IMR-90 (cell line): ENCODE results near the gene ALLC. TPM values are rescaled to one million over a fixed set of nuclear protein-coding genes. Genes with fewer than 3 reads are reported as not detected.

Source experiments
- ATAC-seq: fragments of 200-7000 bp; cut with Tn5 transposase; 2 replicates; pipeline ENCODE4 v1.9.1; 2020; ENCODE audit warnings: low read depth, mild to moderate bottlenecking, moderate library complexity
- BruUV-seq: library from RNA; stranded (reverse); fragments of 400-500 nt; replicated peaks from 2 replicates; lab custom pipeline; 2021; lab: Mats Ljungman, UMichigan
- CTCF ChIA-PET: fragments of 300-600 bp; formaldehyde crosslinking; extraction: SDS; loops from one replicate; lab custom pipeline; 2021; ENCODE audit warnings: antibody characterized with exemption; lab: Yijun Ruan, JAX
- POLR2A ChIA-PET: fragments of 300-600 bp; sonication (Branson Sonifier 250); formaldehyde crosslinking; loops from one replicate; lab custom pipeline; 2022; ENCODE audit warnings: antibody characterized with exemption; ENCODE audit not compliant: unreplicated experiment; lab: Charles Lee
- DNase-seq: peaks from one replicate; pipeline ENCODE4 v3.0.0; 2013
- H2AFZ ChIP-seq: replicated peaks from 2 replicates; pipeline ENCODE3; 2013; ENCODE audit warnings: low read length, mild to moderate bottlenecking; ENCODE audit not compliant: poor library complexity
- H2AK5ac ChIP-seq: 2 replicates; pipeline ENCODE4 v1.6.1; 2013; ENCODE audit warnings: low read depth, low read length, inconsistent platforms
- H2AK9ac ChIP-seq: replicated peaks from 2 replicates; pipeline ENCODE3; 2013; ENCODE audit warnings: mild to moderate bottlenecking, low read depth, low read length, moderate library complexity; ENCODE audit not compliant: poor library complexity
- H2BK120ac ChIP-seq: 2 replicates; pipeline ENCODE4 v1.6.1; 2013; ENCODE audit warnings: low read depth, low read length, inconsistent platforms
- H2BK15ac ChIP-seq: 3 replicates; pipeline ENCODE4 v1.6.1; 2013; ENCODE audit warnings: low read depth, low read length, inconsistent platforms
- H2BK20ac ChIP-seq: 2 replicates; pipeline ENCODE4 v1.6.1; 2013; ENCODE audit warnings: low read depth, mild to moderate bottlenecking, inconsistent platforms, low read length, moderate library complexity
- H2BK5ac ChIP-seq: 2 replicates; pipeline ENCODE4 v1.6.1; 2013; ENCODE audit warnings: mild to moderate bottlenecking, low read depth, low read length, inconsistent platforms; ENCODE audit not compliant: poor library complexity, severe bottlenecking
- H3K14ac ChIP-seq: replicated peaks from 2 replicates; pipeline ENCODE4 v1.6.1; 2013; ENCODE audit warnings: low read depth, low read length, inconsistent platforms
- H3K18ac ChIP-seq: 2 replicates; pipeline ENCODE4 v1.6.1; 2013; ENCODE audit warnings: low read depth, low read length, control low read depth
- H3K23ac ChIP-seq: 2 replicates; pipeline ENCODE4 v1.6.1; 2013; ENCODE audit warnings: low read depth, low read length, inconsistent platforms
- H3K27ac ChIP-seq: 2 replicates; pipeline ENCODE4 v1.5.1; 2013; ENCODE audit warnings: mild to moderate bottlenecking, control low read depth, low read length; ENCODE audit not compliant: insufficient read depth
- H3K27me3 ChIP-seq: 2 replicates; pipeline ENCODE4 v1.6.1; 2013; ENCODE audit warnings: low read length; ENCODE audit not compliant: control insufficient read depth, insufficient read depth
- H3K36me3 ChIP-seq: 2 replicates; pipeline ENCODE4 v1.6.1; 2013; ENCODE audit warnings: low read length, mixed read lengths; ENCODE audit not compliant: control insufficient read depth, insufficient read depth
- H3K4ac ChIP-seq: 2 replicates; pipeline ENCODE4 v1.6.1; 2013; ENCODE audit warnings: low read depth, low read length, inconsistent platforms
- H3K4me1 ChIP-seq: 2 replicates; pipeline ENCODE4 v1.6.1; 2013; ENCODE audit warnings: low read length, mixed read lengths; ENCODE audit not compliant: control insufficient read depth, insufficient read depth
- H3K4me2 ChIP-seq: 2 replicates; pipeline ENCODE4 v1.6.1; 2013; ENCODE audit warnings: low read depth, mild to moderate bottlenecking, control low read depth, low read length, moderate library complexity
- H3K4me3 ChIP-seq: 2 replicates; pipeline ENCODE4 v1.5.1; 2013; ENCODE audit warnings: low read depth, mild to moderate bottlenecking, control low read depth, low read length, moderate library complexity; ENCODE audit not compliant: insufficient read depth
- H3K56ac ChIP-seq: 2 replicates; pipeline ENCODE4 v1.6.1; 2013; ENCODE audit warnings: low read length, inconsistent platforms; ENCODE audit not compliant: insufficient read depth; ENCODE audit errors: extremely low read depth
- H3K79me1 ChIP-seq, 2 experiments: 2 replicates each; pipeline ENCODE4 v1.6.1; 2013; ENCODE audit warnings: low read length in 2 of 2, inconsistent platforms in 1 of 2, low read depth in 1 of 2
- H3K9ac ChIP-seq: 2 replicates; pipeline ENCODE4 v1.6.1; 2013; ENCODE audit warnings: low read depth, low read length, control low read depth
- H3K9me1 ChIP-seq: 2 replicates; pipeline ENCODE4 v1.6.1; 2013; ENCODE audit warnings: low read length, inconsistent platforms; ENCODE audit not compliant: insufficient read depth
- H3K9me3 ChIP-seq: 2 replicates; pipeline ENCODE4 v1.6.1; 2013; ENCODE audit warnings: low read length; ENCODE audit not compliant: control insufficient read depth, insufficient read depth
- H4K20me1 ChIP-seq: 2 replicates; pipeline ENCODE4 v1.6.1; 2013; ENCODE audit warnings: low read length, inconsistent platforms; ENCODE audit not compliant: insufficient read depth
- H4K5ac ChIP-seq: 2 replicates; pipeline ENCODE4 v1.6.1; 2013; ENCODE audit warnings: mild to moderate bottlenecking, low read depth, low read length, control low read depth
- H4K8ac ChIP-seq, 2 experiments: 2 replicates each; pipeline ENCODE4 v1.6.1; 2013; ENCODE audit warnings: low read depth in 2 of 2, low read length in 2 of 2, control low read depth in 1 of 2, inconsistent platforms in 1 of 2
- H4K91ac ChIP-seq: 2 replicates; pipeline ENCODE4 v1.6.1; 2013; ENCODE audit warnings: low read depth, low read length, inconsistent platforms; ENCODE audit not compliant: insufficient read depth
- CEBPB ChIP-seq: IDR thresholded peaks from 2 replicates; pipeline ENCODE4 v1.6.1; 2012; ENCODE audit warnings: low read depth, low read length, improper control_type of control experiment
- CTCF ChIP-seq: conservative IDR thresholded peaks from 2 replicates; pipeline ENCODE4 v1.5.1; 2012; ENCODE audit warnings: mild to moderate bottlenecking, low read depth, low read length, improper control_type of control experiment
- ELK1 ChIP-seq: fragments of 150-350 bp; IDR thresholded peaks from 2 replicates; pipeline ENCODE4 v1.6.1; 2016; ENCODE audit warnings: low read depth, mild to moderate bottlenecking, low read length, moderate library complexity, borderline replicate concordance
- WGBS, 2 experiments: methylation state at CpG; one replicate each; pipeline versions ENCODE4 v1.1.5 to v1.1.7; 2013; ENCODE audit warnings: missing lambda C conversion rate in 2 of 2; ENCODE audit not compliant: insufficient read length in 1 of 2; ENCODE audit errors: extremely low coverage in 2 of 2; 5-methylcytosine and 5-hydroxymethylcytosine counted together
- dilution Hi-C: fragments of 300-500 bp; cut with HindIII; formaldehyde crosslinking; loops from one replicate; pipeline ENCODE4 v1.14.3; 2018; ENCODE audit warnings: low sequenced_read_pairs; ENCODE audit not compliant: unreplicated experiment
- in situ Hi-C: fragments of 300-500 bp; cut with MboI; formaldehyde crosslinking; loops from 3 replicates; pipeline ENCODE4 v1.14.3; 2019; ENCODE audit warnings: low sequenced_read_pairs, inconsistent platforms, mixed read lengths
- intact Hi-C: fragments of 100-400 bp; cut with micrococcal nuclease; formaldehyde crosslinking; loops from 2 replicates; pipeline ENCODE4 v1.10.0; 2022
- polyA plus RNA-seq, 3 experiments: library from polyadenylated mRNA; depleted of rRNA; stranded (reverse); fragments of >200 nt; gene quantifications; 2 replicates each; pipeline ENCODE4 v1.2.3, GENCODE V29; 2012; ENCODE audit warnings: low replicate concordance in 1 of 3
- total RNA-seq: library from RNA; depleted of rRNA; stranded (reverse); fragments of >200 nt; gene quantifications from 2 replicates; pipeline ENCODE4 v1.2.3, GENCODE V29; 2012

ALLC gene
- total and polyA plus RNA-seq, 2 of the 4 experiments (the other 2 are of a cell fraction) = not detected

- no peaks in the 10 kb centered on the region for H3K4me1 ChIP-seq
- dilution Hi-C loops = no loop called here
- no peaks in the 10 kb centered on the region for H4K20me1 ChIP-seq
- no TSS peak for BruUV-seq
- ChIA-PET CTCF (interaction anchor here (0.5 to 2.3 kb wide), 3 partner anchors 39 to 959 kb away, joined by 3 to 11 read pairs (median 4); no protein-coding TSS in a partner anchor), POLR2A (no interaction called here)
- no peaks in the 10 kb centered on the region for H3K79me1 ChIP-seq
- no peak for ATAC-seq
- H4K8ac ChIP-seq = no peak overlapping the region
- no peaks in the 10 kb centered on the region for H3K9me3 ChIP-seq
- no CpG with 5 or more reads among the region's 8 CpGs for WGBS, 2 experiments
- H3K4me3 ChIP-seq = no peak overlapping the region
- H2BK120ac ChIP-seq = no peak overlapping the region
- peaks cover 1% of the 10 kb centered on the region for H3K27me3 ChIP-seq
- DNase-seq = no peak
- H2AFZ ChIP-seq = no peak overlapping the region
- no peak overlapping the region for H3K4me2 ChIP-seq
- no peak overlapping the region for H3K18ac ChIP-seq
- H2BK15ac ChIP-seq = no peak overlapping the region
- H3K9me1 ChIP-seq = no peaks in the 10 kb centered on the region
- no peak overlapping the region for H2AK5ac ChIP-seq
- H3K56ac ChIP-seq = no peak overlapping the region
- no peak overlapping the region for H3K14ac ChIP-seq
- no peak overlapping the region for H3K9ac ChIP-seq
- TF ChIP-seq CTCF (no peak), ELK1 (no peak), CEBPB (peak; percentile 40; the same call in 1 of the 2 replicates)
- H3K4ac ChIP-seq = no peak overlapping the region
- no peak overlapping the region for H2AK9ac ChIP-seq
- in situ Hi-C loops = no loop called here
- no peaks in the 10 kb centered on the region for H3K36me3 ChIP-seq
- H2BK20ac ChIP-seq = no peak overlapping the region
- no peak overlapping the region for H2BK5ac ChIP-seq
- intact Hi-C loops = no loop called here
- no peak overlapping the region for H3K27ac ChIP-seq
- H3K23ac ChIP-seq = no peak overlapping the region
- H4K91ac ChIP-seq = no peak overlapping the region
- no peak overlapping the region for H4K5ac ChIP-seq
Observed at GRCh38 chr2:3741396-3741795, 83.4 kb downstream of the ALLC start.
